ENCODE results near the gene TPCN1.

The TPCN1 gene

GRCh38 chr12:113214895-113215400 lies 6.3 kb upstream of the TPCN1 start:
- TF ChIP-seq ZFX (IDR thresholded peaks at IDR 0.05; ENCODE audit: borderline replicate concordance) (no peak), CTCF (IDR thresholded peaks at IDR 0.05) (no peak)
- H3K27ac ChIP-seq: no peak overlapping the region

DNA sequence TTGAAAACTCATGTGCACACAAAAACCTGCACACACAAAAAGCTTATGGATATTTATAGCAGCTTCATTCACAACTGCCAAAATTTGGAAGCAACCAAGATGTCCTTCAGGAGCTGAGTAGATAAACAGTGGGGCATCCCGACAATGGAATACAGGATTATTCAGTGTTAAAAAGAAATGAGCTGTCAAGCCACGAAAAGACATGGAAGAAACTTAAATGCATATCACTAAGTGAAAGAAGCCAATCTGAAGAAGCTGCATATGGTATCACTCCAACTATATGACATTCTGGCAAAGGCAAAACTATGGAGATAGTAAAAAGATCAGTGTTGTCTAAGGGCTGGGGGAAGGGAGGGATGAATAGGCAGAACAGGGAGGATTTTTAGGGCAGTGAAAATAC lies 5.2 kb upstream of the TPCN1 start:
- no peak overlapping the region for H3K27ac ChIP-seq
- no peak for TF ChIP-seq ZFX (IDR thresholded peaks at IDR 0.05; ENCODE audit: borderline replicate concordance)
- no peak for TF ChIP-seq CTCF (IDR thresholded peaks at IDR 0.05)

- peak overlapping the region; percentile 88 for H3K27ac ChIP-seq
- TF ChIP-seq ZFX (IDR thresholded peaks at IDR 0.05; ENCODE audit: borderline replicate concordance) (no peak), CTCF (IDR thresholded peaks at IDR 0.05) (no peak)
These were observed 577 bp upstream of the TPCN1 start for GRCh38 chr12:113220593-113221180.

GRCh38 chr12:113221997-113222729 lies 899 bp downstream of the TPCN1 start:
- peak overlapping the region; percentile 88 for H3K27ac ChIP-seq
- TF ChIP-seq CTCF (IDR thresholded peaks at IDR 0.05) (no peak), ZFX (IDR thresholded peaks at IDR 0.05; ENCODE audit: borderline replicate concordance) (no peak)

DNA sequence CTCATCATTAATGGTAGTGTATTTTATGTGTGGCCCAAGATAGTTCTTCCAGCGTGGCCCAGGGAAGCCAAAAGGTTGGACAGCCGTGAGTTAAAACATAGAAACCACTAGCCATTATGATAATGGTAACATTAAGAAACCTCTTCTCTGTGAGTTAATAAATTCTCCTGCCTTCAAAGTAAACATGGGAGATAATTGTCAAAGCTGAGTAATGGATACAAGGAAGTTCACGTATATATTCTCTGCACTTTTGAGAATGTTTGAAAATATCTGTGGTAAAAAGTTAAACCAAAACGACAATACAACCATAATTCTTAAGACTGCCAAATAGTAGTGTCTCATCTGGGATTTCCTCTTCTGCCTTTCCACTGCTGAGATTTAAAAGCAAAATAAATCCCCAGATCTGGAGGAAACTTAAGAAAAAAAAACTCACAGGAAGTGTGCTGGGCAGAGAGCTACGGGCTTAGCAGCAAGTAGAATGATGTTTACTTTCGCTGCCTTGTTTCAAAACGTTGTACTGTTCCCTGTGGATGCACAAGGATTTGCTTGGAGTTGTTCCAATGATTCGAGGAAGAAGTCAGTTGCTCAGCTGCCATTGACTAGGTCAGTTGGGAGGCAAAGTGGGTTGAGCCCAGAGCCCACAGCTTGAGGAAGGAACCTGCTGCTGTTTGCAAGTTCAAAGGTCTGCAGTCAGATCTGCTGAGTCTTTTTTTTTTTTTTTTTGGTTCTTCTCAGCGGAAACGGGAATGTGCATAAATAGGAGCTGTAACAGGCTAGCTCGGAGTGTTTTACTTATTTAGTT lies 1.7 kb downstream of the TPCN1 start:
- peak overlapping the region; percentile 88 for H3K27ac ChIP-seq

GRCh38 chr12:113224955-113225354 lies 3.7 kb downstream of the TPCN1 start:
- TF ChIP-seq CTCF (IDR thresholded peaks at IDR 0.05) (no peak), ZFX (IDR thresholded peaks at IDR 0.05; ENCODE audit: borderline replicate concordance) (no peak)
- H3K27ac ChIP-seq: no peak overlapping the region

More for the DNA sequence above, 1.7 kb downstream of the TPCN1 start:
- TF ChIP-seq CTCF (IDR thresholded peaks at IDR 0.05) (no peak), ZFX (IDR thresholded peaks at IDR 0.05; ENCODE audit: borderline replicate concordance) (no peak)

All from 22Rv1 (cell line).